ENCODE measurements around the gene PABPC1L.

The PABPC1L gene

DNA sequence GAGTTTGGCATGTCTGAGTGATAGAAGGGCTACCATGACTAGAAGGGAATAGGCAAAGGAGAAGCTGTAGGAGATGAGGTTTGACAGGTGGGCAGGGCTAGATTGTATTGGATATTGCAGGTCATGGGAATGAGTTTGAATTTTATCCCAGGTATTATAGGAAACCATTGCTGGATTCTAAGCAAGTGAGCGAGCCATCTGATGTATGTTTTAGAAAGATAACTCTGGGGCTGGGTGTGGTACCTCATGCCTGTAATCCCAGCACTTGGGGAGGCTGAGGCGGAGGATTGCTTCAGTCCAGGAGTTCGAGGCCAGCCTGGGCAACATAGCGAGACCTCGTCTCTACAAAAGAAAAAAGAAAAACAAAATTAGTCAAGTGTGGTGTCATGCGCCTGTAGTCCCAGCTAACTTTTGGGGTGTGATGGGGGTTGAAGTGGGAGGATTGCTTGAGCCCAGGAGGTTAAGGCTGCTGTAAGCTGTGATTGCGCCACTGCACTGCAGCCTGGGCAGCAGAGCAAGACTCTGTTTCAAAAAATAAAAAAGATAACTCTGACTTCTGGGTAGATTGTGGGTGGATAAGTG lies 73.3 kb downstream of the PABPC1L start:
- TF ChIP-seq CTCF (conservative IDR thresholded peaks at IDR 0.05) (no peak), ZFX (IDR thresholded peaks at IDR 0.05) (no peak)
- no peak overlapping the region for H3K27ac ChIP-seq

DNA sequence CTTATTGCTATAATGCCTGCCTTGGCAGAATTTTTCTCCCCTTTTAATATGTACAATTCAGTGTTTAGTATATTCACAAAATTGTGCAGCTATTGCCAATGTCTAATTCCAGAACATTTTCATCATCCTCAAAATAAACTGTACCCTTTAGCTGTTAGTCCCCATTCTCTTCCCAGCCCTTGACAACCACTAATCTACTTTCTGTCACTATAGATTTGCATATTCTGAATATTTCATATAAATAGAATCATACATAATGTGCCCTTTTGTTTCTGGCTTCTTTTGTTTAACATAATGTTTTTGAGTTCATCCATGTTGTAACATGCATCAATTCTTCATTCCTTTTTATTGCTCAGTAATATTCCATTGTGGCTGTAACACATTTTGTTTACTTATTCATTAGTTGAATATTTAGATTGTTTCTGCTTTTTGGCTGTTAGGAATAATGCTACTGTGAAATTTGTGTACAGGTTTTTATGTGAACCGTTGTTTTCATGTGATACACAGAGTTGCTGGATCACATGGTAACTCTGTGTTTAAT lies 78.8 kb downstream of the PABPC1L start:
- TF ChIP-seq ZFX (IDR thresholded peaks at IDR 0.05), result no peak
- TF ChIP-seq CTCF (conservative IDR thresholded peaks at IDR 0.05), result no peak
- no peak overlapping the region for H3K27ac ChIP-seq

Data from C4-2B (cell line).